ENCODE results near the gene ZAP70.

Gene ZAP70

DNA sequence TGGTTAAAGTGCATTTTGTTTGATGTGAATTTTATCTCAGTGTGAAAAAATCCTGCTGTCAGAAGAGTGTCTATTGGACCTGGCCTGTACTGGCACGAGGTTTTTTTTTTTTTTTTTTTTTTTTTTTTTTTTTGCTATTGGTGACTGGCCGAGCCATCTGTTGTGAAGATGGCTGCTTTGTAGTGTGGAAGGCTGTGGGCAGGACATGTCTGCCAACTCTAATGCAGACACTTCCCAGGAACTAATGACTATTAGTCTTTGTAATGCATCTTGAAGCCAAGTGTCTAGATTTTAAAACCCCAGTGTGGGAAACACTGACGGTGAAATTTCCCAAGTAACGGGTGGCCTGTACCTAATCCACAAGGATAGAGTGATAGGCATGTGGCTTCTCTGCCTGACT lies 34.3 kb downstream of the ZAP70 start:
- in situ Hi-C loops (cut with MboI; ENCODE audit: low sequenced_read_pairs), result no loop called here

GRCh38 chr2:97749581-97749980 lies 36.2 kb downstream of the ZAP70 start:
- in situ Hi-C loops (cut with MboI; ENCODE audit: low sequenced_read_pairs), result no loop called here

DNA sequence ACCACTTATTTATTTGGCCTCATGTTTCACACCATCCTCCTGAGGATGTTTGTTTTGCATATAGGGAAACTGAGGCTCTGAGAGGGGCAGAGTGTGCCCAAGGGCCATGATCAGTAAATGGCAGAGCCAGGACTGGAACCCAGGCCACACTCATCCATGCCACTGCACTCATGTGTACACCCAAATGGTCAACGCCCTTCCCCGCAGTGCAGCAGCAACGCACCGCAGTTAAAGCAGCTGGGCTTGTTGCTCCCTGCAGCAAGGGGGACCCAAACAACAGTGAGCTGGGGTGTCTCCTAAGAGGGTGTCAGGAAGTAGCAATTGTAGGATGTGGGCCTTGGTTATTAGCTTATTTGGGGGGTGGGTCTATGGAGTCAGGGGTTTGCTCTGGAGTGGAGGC lies 36.6 kb downstream of the ZAP70 start:
- in situ Hi-C loops (cut with MboI; ENCODE audit: low sequenced_read_pairs), result no loop called here

DNA sequence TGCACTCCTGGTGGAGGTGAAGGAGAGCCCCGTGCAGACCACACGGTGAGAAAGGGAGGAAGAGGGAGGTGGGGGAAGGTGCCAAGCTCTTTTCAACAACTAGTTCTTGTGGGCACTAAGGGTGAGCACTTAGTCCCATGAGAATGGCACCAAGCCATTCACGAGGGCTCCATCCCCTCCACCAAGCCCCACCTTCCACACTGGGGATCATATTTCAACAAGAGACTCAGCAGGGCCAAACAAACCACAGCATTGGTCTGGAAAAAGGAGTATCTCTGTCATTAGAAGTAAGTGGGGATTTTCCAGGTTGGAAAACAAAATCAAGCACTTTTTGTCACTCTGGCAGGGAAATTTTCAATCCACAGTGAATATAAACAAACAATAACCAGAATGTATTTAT lies 38.4 kb downstream of the ZAP70 start:
- in situ Hi-C loops (cut with MboI; ENCODE audit: low sequenced_read_pairs), result no loop called here

DNA sequence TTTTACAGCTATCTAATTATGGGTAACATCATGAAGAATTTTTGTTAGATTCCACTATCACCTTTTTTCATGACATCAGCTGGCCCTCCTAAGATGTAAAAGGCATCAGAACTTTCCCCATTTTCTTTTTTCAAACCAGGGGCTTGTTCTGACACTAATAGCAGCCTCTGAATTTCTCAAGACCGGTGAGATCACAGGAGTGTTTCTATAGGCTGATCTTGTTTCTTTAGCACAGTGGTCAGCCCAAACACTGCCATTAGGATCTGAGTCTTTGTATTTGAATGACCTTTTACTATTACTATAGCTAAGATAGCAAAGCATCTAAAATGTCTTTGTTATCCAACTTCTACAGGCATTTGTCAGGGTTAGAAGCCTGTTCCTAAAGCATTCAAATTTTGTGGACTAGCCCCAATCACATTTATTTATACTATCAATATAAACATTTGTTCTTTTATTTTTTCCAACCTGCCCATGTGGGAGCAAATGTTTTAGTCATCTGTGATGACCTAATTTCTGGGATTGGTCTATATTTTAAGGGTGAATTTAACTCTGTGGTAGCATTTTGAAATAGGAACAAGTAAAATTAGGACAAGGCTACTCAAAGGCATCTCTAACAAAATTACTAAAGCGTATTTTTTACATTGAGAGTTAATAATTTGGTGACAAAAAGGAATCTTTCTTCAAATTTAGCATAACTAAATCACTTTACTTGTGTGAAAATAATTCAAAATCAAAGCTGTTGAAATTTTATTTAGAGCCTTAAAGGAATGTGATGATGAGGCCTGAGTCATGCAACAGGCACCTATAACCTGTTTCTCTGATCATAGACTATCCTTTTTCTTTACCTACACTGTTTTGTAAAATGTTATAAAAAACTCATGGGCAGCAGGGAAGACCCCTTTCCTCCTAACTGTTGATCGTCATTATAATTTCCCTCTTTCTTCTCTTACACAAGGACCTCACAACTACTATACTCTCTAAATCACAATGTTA lies 39.3 kb downstream of the ZAP70 start:
- in situ Hi-C loops (cut with MboI; ENCODE audit: low sequenced_read_pairs), result no loop called here

GRCh38 chr2:97754690-97755346 lies 41.4 kb downstream of the ZAP70 start:
- in situ Hi-C loops (cut with MboI; ENCODE audit: low sequenced_read_pairs), result no loop called here

DNA sequence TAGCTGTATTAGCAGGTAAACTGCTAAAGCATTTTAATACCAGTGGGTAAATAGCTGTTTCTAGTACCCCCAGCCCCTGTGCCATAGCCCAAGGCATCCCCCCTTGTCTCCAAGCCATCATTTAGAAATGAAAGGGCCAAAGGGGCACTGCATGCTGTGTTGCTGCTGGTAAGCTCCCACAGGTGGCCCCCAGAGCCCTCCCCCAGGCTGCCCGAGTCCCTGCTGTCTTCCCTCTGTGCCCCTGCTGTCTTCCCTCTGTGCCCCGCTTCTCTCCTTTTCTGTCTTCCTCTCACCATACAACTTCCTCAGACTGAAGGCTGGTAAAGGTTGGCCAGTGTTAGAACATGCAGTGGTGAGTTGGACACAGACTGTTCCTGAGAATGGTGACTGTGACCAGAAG lies 42.1 kb downstream of the ZAP70 start:
- in situ Hi-C loops (cut with MboI; ENCODE audit: low sequenced_read_pairs), result no loop called here

- in situ Hi-C loops (cut with MboI; ENCODE audit: low sequenced_read_pairs), result no loop called here
These were observed 43.7 kb downstream of the ZAP70 start for GRCh38 chr2:97757062-97757461.

- in situ Hi-C loops (cut with MboI; ENCODE audit: low sequenced_read_pairs), result no loop called here
These were observed 44.8 kb downstream of the ZAP70 start for GRCh38 chr2:97758131-97758705.

GRCh38 chr2:97759727-97760407 lies 46.5 kb downstream of the ZAP70 start:
- in situ Hi-C loops (cut with MboI; ENCODE audit: low sequenced_read_pairs), result no loop called here

DNA sequence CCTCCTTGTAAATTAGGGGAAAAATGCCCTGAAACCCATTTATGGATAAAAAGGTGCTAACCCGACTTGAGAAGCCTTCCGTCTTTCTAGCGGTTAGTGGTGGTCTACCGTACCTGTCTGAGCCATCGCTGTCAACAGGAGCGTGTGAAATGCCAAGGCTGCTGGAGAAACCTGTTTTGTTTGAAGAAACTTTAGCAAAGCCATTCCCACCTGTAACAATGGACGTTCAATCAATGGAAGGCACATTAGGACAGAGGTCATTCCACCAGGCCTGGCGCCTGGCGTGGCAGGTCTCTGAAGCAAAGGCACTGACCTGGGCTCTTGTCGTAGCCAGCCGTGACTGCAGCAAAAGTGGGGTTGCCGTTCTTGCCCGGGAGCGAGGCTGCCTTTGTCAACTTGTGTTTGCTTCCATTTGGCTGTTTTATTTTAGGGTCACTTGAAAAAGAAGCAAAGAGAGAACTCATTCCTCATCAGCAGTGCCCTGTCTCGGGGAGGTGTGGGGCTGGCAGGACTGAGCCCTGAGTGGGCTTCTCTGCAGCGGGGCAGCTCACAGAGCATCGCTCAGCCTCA lies 47.2 kb downstream of the ZAP70 start:
- in situ Hi-C loops (cut with MboI; ENCODE audit: low sequenced_read_pairs), result no loop called here

GRCh38 chr2:97761192-97761591 lies 47.8 kb downstream of the ZAP70 start:
- in situ Hi-C loops (cut with MboI; ENCODE audit: low sequenced_read_pairs), result no loop called here

DNA sequence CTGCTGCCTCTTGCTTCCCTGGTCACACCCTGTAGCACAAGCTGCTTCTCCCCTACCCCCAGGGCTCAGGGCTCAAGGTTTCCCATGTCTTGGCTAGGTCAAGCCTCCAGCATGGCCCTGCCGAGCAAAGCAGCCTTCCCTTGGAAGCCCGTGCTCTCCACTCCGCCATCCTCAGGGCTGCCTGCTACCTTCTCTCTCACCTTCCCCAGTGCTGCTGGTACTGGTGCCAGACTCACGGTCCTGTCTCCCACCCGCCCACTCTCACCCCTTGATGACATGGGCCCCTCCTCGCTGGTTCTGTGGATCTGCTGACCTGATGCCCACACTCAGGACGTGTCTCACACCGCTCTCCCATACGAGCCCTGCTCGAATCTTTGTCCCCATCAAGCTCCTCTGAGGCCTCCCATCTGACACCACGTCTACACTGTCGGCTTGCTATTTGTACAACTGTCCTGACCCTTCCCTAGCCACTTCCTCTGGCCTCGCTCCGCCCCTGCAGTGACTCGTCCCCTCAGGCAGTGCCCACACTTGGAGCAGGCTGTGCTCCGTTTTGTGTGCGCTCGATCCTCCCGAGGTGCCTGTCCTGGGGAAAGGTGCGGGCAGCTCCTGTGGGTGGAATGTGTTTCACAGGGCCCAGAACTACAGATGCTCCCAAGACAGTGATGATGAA lies 49.9 kb downstream of the ZAP70 start:
- in situ Hi-C loops (cut with MboI; ENCODE audit: low sequenced_read_pairs), result no loop called here

- in situ Hi-C loops (cut with MboI; ENCODE audit: low sequenced_read_pairs), result no loop called here
These were observed 51.3 kb downstream of the ZAP70 start for GRCh38 chr2:97764559-97765263.

DNA sequence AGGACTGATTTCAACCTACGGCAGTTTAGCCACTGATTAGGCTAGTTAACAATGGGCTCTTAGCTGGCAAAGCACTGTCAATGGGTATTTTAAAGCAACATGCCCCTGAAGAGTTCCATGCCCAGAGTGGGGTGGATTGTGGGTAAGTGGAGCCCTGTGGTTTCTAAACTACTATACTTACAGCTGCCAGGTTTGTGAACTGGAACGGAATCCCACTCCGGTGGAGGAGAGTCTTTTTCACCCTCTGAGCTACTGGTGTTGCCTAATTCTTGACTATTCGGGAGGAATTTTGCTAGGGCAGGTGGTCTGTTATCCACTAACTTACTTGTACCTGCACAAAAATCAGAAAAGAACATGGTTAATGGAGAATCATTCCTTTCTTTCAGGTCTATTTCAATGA lies 52.6 kb downstream of the ZAP70 start:
- in situ Hi-C loops (cut with MboI; ENCODE audit: low sequenced_read_pairs), result no loop called here

- in situ Hi-C loops (cut with MboI; ENCODE audit: low sequenced_read_pairs), result no loop called here
These were observed 53.2 kb downstream of the ZAP70 start for GRCh38 chr2:97766567-97766966.

DNA sequence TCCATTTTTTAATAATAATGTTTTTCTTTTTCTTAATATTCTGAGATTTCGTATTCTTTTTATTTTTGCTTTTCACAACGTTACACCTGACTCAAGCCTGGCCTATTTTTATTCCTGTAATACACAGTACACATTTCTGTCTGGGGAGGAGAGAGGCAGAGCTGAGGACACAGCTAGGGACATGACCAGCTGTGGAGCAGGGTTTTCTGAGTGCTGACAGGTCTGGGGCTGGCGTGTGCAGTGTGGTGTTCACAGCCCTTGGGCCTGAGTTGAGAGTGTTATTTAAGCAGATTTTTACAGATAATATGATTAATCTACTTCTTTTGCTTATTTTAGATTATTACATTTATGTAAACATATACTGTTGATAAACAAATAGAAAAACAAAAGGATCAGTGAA lies 55.9 kb downstream of the ZAP70 start:
- in situ Hi-C loops (cut with MboI; ENCODE audit: low sequenced_read_pairs), result no loop called here

- in situ Hi-C loops (cut with MboI; ENCODE audit: low sequenced_read_pairs), result no loop called here
These were observed 56.3 kb downstream of the ZAP70 start for GRCh38 chr2:97769711-97770110.

DNA sequence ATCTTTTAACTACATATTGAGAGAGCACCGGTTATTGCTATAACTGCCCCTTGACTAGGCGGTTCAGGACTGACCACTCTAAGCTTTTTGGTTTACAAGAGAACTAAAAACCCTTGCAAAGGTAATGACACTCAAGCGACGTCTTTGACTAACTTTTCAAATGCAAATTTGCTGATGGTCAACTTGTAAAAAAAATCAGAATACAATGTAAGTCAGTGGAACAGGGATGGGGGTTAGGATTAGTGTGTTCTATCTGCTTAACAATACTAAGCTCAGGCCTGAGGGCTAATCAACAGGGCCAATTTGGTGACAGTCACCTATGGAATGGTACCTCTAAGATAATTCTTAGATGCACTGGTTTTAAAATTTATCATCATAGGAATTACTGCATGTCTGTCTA lies 57.1 kb downstream of the ZAP70 start:
- in situ Hi-C loops (cut with MboI; ENCODE audit: low sequenced_read_pairs), result no loop called here

- in situ Hi-C loops (cut with MboI; ENCODE audit: low sequenced_read_pairs), result no loop called here
These were observed 61.0 kb downstream of the ZAP70 start for GRCh38 chr2:97774425-97774824.
